IPS DF 4.7 (cell line): Measurements from ENCODE around the gene IGF2.

Experiments
- DNase-seq: peaks from one replicate; pipeline ENCODE4 v3.0.0-alpha.2; 2013; ENCODE audit warnings: low spot score; ENCODE audit errors: extremely low read depth

Gene IGF2

DNA sequence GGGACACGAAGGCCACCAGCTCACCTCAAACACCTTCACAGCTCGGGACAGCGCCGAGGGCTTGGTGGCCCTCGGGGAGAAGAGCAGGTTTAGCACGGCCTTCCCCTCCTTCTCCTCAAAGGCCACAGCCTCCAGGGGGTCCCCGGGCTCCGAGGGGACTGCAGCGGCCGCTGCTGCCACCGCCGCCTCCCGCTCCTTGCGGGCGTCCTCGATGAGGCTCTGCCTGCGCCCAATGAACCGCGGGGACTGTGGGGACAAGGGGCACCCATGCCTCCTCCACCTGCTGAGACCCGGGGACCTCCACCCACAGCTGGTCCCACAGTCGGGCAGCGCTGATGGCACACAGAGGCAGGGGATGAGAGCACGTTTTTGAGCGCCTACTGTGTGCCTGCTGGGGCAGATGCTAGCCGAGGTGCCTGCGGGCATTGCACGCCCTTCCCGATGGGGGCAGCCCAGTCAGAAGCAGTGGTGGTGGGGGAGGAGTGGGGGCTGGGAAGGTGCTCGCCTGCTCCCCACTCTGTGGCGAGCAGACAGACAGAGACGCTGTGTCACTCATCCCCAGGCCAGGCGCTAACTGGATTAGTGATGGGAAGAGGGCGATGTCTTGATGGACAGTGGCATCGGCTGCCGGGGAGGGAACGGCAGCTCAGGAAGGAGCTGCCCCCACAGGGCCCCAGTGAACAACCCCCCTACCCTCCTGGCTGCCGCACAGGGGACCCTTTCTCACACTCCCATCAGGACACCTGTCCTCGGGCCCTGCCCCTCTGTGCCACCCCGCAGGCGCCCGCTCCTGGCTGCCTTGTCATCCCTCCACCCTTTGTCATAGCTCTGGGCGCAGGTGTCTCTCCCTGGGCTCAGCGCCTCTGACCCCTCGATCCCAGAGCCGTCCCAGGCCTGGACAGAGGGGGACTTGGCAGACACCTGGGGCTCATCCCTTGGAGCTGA lies 30.7 kb upstream of the IGF2 start:
- DNase-seq, result no peak

DNA sequence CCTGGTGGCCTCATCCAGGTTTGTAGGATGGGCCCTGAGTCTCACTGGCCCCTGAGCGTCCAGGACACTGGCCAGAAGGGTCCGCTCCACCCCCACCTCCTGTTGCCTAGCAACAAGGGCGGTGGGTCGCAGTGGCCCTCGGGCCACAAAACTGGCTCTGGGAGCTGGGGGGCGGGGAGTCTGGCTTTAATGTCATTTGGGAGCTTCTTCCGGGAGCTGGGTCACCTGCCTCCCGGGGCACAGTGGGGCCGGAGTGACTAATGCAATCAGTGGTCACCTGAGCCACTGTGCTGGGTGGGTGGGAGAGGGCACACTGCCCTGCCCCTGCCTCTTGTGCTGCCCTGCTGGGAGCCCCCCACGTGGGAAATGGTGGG lies 29.8 kb upstream of the IGF2 start:
- no peak for DNase-seq

DNA sequence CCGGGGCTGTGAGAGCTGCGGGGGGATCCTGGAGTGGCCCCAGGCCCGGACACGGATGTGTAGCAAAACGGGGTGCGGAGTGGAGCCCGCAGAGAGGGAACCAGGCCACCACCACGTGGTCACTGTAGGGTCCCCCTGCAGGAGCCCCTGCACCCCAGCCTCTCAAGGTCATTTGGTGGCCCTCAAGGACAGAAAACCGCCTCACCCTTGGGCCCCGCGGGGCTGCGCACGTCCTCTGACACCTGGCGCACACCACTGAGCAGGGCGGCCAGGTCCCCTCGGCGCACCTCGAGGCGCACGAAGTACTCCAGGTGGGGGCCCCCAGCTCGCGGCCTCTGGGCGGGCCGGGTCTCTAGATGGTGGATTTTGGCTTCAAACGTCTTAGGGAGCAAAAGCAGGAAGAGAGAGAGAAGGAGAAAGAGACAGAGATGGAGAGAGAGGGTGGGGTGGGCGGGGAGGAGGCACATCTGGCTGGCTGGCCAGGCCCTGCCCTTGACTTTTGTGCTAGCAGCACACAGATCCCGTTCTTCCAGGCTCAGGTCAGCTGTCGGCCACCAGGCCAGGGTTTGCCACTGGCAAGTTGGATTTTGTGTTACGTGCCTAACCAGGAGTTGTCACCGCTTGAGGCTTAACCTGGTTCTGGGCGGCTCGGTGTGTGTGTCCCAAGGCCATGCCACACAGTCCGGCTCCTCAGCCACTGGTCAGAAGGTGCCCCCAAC lies 29.3 kb upstream of the IGF2 start:
- no peak for DNase-seq

DNA sequence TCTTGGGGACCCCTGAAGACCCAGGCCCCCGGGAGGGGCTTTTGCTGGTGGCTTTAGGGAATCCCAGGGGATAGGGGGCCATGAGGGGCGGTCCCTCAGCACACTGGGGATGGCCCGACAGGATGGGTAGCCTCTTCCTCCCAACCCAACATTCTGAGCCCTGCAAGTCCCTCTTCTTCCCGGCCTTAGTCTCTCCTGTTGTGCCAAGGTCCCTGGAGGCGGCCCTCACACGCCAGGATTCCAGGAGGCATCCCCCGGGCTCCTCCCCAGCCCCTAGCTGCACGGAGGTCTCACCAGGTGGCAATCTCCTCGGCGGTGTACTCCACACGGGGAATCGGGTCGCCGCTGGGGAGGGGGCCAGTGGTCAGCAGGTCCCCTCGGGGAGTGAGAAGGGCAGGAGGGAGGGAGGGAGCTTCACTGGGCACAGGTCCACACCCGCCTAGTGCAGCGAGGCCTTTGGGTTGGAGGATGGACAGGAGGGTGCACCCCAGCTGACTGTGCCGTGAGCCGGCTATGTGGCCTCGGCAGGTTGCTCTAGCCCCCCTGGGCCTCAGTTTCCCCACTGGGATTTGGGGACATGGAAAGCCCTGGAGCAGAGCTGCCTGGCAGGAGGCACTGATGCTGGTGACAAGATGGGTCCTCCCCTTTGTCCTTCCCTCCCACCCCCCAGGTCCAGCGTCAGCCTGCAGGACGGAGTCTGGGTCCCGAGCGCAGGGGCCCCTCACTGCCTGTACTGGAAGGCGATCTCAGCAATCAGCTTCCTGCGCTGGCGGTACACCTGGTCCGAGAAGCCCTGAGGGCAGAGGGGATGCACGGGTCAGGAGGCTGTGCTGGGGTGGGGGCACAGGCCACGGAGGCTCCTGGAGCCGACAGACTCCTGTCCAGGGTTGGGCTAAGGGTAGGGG lies 28.2 kb upstream of the IGF2 start:
- DNase-seq, result no peak

DNA sequence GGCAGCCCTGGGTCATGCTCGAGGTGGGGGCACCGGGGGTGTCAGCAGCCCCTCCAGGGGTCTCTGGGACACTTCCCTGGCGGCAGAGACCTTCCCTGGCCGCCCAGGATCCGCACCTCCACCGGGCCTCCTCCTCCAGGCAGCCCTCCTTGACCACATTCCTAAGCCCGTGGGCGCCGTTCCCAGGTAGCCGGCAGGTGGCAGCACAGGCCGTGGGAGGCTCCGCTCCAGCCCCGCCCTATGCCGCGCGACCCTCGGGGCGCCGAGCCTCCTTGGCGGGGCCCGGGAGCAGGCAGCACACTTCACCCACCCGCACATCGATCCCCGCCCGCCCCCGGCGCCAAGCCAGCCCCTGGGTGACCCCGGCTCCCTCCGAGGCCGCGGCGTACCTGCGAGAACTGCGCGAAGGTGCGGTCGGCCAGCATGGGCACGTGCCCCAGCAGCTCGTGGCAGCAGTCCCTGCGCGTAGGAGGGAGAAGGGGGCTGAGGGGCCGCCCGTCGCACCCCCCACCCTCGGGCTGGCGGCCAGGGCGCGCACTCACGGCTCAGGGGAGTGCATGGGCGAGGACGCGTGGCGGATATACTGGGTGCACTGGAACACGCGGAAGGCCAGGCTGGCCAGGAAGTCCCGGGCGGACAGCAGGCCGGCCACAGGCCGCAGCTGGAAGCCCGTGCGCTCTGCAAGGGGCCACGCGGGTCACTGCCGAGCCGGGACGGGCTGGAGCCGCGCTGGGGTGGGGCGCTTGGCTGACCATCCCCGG lies 27.1 kb upstream of the IGF2 start:
- no peak for DNase-seq

DNA sequence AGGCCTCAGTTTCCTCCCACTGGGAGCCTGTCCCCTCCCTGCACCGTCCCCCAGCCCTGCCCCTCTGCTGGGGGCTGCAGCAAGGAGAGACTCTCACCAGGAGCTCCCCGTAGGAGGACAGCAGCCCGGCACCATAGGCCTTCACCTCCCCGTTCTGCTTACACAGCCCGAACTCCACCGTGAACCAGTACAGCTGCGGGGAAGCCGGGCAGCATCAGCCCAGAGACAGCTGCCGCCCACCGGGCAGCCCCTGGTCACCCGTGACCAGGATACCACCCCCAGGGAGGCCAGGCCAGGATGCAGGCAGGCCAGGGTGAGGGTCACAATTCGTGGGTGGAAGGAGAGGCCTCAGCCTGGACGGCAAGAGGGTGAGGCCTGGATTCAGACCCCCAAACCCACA lies 26.4 kb upstream of the IGF2 start:
- no peak for DNase-seq

DNA sequence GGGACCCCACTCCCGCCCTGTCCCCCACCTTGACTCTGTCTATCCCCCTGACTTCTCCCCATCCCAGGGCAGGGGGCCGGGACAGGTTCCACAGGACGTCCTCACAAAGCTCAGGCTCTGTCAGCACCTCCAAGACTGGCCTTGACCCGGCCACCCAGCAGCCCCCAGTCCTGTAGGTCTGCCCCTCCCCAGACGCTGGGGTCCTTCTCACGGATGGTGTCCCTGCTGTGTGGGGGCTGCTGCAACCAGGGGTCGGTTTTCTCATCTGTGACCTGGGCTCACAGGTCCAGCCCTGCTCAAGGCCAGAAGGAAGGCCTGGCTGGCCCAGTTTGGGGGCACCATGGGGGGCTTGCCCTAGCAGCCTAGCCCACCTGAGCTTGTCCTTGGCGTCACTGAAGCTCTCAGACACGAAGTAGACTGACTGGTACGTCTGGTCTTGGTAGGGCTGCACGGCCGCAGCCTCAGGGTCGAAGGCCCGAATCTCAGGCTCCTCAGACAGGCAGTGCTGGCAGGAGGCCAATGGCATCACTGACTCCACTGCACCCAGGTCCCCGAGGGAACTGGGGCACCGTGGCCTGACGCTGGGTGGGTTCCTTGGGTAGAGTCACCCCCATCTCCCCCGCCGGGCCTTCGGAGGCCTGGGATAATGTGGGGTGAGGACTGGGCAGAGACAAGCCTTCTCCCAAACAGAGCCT lies 25.8 kb upstream of the IGF2 start:
- no peak for DNase-seq

DNA sequence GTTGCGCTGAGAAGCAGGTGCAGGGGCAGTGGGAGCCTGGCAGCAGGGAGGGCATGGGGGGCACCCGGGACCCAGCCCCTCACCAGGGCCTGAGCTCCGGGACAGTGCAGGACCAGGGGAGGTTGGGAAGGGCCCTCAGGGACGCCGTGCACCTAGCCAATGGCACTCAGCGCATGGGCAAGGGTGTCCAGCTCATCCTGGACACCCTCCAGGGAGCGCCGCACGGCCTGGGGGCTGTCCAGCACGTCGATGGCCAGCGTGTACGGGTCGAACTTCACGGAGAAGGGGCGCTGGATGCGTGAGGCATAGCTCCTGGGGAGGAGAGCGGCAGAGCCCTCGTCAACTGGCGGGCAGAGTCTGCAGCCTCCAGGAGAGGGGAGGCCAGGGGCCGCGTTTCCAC lies 24.9 kb upstream of the IGF2 start:
- DNase-seq, result no peak

GRCh38 chr11:2163428-2163978 lies 24.3 kb upstream of the IGF2 start:
- no peak for DNase-seq

- no peak for DNase-seq
Observed at GRCh38 chr11:2160736-2161259, 21.6 kb upstream of the IGF2 start, which contains the start of gene INS. INS (minus strand) TSS chr11:2161209; CDS start chr11:2160971, 238 bp downstream.

DNA sequence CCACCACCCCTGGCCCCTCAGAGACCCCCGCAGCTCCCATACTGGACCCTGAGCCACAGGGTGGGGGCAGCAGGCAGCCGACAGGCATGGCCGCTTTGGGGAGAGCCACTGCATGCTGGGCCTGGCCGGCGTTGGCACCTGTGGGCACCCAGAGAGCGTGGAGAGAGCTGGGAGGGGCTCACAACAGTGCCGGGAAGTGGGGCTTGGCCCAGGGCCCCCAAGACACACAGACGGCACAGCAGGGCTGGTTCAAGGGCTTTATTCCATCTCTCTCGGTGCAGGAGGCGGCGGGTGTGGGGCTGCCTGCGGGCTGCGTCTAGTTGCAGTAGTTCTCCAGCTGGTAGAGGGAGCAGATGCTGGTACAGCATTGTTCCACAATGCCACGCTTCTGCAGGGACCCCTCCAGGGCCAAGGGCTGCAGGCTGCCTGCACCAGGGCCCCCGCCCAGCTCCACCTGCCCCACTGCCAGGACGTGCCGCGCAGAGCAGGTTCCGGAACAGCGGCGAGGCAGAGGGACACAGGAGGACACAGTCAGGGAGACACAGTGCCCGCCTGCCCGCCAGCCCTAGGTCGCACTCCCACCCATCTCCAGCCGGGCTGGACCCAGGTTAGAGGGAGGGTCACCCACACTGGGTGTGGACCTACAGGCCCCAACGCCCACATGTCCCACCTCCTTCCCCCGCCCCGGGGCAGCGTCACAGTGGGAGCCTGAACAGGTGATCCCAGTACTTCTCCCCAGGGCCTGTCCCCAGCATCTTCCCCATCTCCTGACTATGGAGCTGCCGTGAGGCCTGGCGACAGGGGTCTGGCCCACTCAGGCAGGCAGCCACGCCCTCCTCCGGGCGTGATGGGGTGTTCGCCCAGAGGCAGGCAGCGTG lies 20.6 kb upstream of the IGF2 start:
- no peak for DNase-seq

DNA sequence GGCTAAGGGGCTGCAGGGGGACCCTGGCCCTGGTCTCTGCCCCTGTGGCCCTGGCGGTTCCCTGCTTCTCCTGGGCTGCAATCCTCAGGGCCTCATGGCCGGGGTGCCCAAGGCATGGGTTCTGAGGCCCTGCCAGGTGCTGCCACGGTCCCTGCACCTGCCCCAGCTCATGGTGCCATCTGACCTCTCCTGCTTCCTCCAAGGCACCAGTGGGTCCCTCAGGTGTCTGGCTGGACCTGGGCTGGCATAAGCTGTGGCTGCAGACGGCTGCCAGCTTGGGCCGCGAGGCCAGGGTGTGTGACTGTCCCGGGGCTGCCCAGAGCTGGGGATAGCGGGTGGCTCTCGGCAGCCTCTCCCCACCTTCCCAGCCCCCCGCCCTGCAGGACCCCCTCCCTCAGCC lies 19.8 kb upstream of the IGF2 start:
- DNase-seq, result no peak

DNA sequence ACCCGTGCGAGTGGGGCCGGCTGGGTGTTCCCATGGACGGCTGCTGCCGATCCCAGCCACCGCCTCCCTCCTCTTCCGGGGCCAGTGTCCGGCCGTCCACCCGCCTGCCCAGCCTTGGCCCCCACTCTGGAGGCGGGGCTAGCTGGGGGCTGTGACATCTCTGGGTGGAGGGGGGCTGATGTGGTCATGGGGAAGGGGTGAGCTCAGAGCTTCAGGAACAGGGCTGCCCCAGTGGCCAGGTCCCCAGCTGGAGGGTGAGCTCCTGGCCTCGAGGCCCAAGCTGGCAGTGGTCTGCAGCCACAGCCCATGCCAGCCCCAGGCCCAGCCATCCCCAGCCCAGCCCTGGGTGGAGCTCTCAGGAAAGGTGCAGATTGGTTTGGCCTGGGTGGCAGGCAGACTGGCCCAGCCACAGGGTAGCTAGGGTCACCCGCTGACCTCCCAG lies 19.1 kb upstream of the IGF2 start:
- no peak for DNase-seq

GRCh38 chr11:2157294-2158040 lies 18.3 kb upstream of the IGF2 start:
- no peak for DNase-seq

- no peak for DNase-seq
Observed at GRCh38 chr11:2156416-2157182, 17.4 kb upstream of the IGF2 start.

- DNase-seq, result no peak
Observed at GRCh38 chr11:2155511-2155910, 16.3 kb upstream of the IGF2 start.

GRCh38 chr11:2154889-2155288 lies 15.7 kb upstream of the IGF2 start:
- DNase-seq, result no peak
